GM23338 (cell line): ENCODE results near the gene SLC4A9.

ENCODE experiments used
- CREB1 ChIP-seq: fragments of 250-450 bp; sonication (Bioruptor Pico); IDR thresholded peaks from 2 replicates; pipeline ENCODE4 v1.5.0; 2020; ENCODE audit warnings: low read depth, mild to moderate bottlenecking, moderate library complexity
- EZH2 ChIP-seq: fragments of 200-600 bp; sonication (generic); IDR thresholded peaks from one replicate; pipeline ENCODE4 v1.8.0; 2017; ENCODE audit warnings: antibody characterized with exemption, mild to moderate bottlenecking, low read depth; ENCODE audit not compliant: unreplicated experiment
- EZH2phosphoT487 ChIP-seq: fragments of 200-600 bp; sonication (generic); IDR thresholded peaks from one replicate; pipeline ENCODE4 v1.8.1; 2018; ENCODE audit warnings: antibody characterized with exemption; ENCODE audit not compliant: unreplicated experiment
- NANOG ChIP-seq: IDR thresholded peaks from 2 replicates; pipeline ENCODE4 v1.6.1; 2016; ENCODE audit warnings: antibody characterized with exemption, borderline replicate concordance
- POLR2AphosphoS5 ChIP-seq: IDR thresholded peaks from 2 replicates; pipeline ENCODE4 v1.6.1; 2016; ENCODE audit warnings: antibody characterized with exemption, low read depth
- ZNF114 ChIP-seq: fragments of 250-450 bp; sonication (Bioruptor Pico); IDR thresholded peaks from 2 replicates; pipeline ENCODE4 v1.5.0; 2020; ENCODE audit warnings: mild to moderate bottlenecking, moderate library complexity
- ZNF331 ChIP-seq: fragments of 250-450 bp; sonication (Bioruptor Pico); IDR thresholded peaks from 2 replicates; pipeline ENCODE4 v1.5.0; 2020; ENCODE audit warnings: low read depth, mild to moderate bottlenecking, moderate library complexity
- TF ChIP-seq, protein P1 (sequence below), 2 experiments: fragments of 200-600 bp in 1 of 2; sonication (generic) in 1 of 2; conservative IDR thresholded peaks; 2 replicates each; pipeline versions ENCODE4 v1.5.1 to v1.6.1; 2016 to 2017; ENCODE audit warnings: antibody characterized with exemption in 2 of 2, low read depth in 2 of 2, mild to moderate bottlenecking in 2 of 2, moderate library complexity in 1 of 2
- TF ChIP-seq, protein P2 (sequence below): IDR thresholded peaks from one replicate; pipeline ENCODE4 v1.6.1; 2018; ENCODE audit warnings: antibody characterized with exemption; ENCODE audit not compliant: unreplicated experiment
- TF ChIP-seq, protein P3 (sequence below): IDR thresholded peaks from 2 replicates; pipeline ENCODE4 v1.6.1; 2016; ENCODE audit warnings: antibody characterized with exemption
- TF ChIP-seq, protein P4 (sequence below): fragments of 250-450 bp; sonication (Bioruptor Pico); IDR thresholded peaks from 2 replicates; pipeline ENCODE4 v1.5.0; 2020; ENCODE audit warnings: mild to moderate bottlenecking, moderate library complexity

DNA sequence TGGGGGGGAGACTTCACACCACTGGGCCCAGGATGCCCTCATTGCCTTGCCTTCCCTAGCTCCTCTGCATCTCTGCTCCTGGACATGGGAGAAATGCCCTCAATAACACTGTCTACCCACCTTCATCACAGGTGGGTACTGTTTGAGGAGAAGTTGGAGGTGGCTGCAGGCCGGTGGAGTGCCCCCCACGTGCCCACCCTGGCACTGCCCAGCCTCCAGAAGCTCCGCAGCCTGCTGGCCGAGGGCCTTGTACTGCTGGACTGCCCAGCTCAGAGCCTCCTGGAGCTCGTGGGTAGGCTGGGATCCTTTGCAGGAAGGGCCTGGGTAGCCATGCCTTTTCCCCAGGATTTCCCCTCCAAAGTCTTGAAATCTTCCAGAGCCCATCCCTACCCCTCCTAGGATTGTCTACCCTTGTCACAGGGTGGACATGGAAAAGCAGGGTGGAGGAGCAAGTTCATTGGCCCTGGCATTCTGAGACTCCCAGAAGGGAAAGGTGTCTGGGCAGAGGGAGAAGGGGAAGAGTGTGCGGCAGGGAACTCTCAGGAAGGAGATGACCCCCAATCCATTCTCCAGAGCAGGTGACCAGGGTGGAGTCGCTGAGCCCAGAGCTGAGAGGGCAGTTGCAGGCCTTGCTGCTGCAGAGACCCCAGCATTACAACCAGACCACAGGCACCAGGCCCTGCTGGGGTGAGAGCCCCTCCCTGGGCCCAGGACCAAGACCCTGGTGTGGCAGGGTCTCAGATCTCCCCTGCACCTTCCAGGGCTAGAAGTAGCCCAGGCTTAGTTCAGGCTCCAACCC is 886 bp downstream of the SLC4A9 start:
- no peak for TF ChIP-seq EZH2
- TF ChIP-seq, protein P1, sequence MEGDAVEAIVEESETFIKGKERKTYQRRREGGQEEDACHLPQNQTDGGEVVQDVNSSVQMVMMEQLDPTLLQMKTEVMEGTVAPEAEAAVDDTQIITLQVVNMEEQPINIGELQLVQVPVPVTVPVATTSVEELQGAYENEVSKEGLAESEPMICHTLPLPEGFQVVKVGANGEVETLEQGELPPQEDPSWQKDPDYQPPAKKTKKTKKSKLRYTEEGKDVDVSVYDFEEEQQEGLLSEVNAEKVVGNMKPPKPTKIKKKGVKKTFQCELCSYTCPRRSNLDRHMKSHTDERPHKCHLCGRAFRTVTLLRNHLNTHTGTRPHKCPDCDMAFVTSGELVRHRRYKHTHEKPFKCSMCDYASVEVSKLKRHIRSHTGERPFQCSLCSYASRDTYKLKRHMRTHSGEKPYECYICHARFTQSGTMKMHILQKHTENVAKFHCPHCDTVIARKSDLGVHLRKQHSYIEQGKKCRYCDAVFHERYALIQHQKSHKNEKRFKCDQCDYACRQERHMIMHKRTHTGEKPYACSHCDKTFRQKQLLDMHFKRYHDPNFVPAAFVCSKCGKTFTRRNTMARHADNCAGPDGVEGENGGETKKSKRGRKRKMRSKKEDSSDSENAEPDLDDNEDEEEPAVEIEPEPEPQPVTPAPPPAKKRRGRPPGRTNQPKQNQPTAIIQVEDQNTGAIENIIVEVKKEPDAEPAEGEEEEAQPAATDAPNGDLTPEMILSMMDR (conservative IDR thresholded peaks at IDR 0.05; ENCODE audit: low read depth in 2 of 2): no peak
- TF ChIP-seq EZH2phosphoT487: no peak
- TF ChIP-seq ZNF114 (CRISPR knock-in tag): no peak
- no peak for TF ChIP-seq POLR2AphosphoS5
- TF ChIP-seq, protein P2, sequence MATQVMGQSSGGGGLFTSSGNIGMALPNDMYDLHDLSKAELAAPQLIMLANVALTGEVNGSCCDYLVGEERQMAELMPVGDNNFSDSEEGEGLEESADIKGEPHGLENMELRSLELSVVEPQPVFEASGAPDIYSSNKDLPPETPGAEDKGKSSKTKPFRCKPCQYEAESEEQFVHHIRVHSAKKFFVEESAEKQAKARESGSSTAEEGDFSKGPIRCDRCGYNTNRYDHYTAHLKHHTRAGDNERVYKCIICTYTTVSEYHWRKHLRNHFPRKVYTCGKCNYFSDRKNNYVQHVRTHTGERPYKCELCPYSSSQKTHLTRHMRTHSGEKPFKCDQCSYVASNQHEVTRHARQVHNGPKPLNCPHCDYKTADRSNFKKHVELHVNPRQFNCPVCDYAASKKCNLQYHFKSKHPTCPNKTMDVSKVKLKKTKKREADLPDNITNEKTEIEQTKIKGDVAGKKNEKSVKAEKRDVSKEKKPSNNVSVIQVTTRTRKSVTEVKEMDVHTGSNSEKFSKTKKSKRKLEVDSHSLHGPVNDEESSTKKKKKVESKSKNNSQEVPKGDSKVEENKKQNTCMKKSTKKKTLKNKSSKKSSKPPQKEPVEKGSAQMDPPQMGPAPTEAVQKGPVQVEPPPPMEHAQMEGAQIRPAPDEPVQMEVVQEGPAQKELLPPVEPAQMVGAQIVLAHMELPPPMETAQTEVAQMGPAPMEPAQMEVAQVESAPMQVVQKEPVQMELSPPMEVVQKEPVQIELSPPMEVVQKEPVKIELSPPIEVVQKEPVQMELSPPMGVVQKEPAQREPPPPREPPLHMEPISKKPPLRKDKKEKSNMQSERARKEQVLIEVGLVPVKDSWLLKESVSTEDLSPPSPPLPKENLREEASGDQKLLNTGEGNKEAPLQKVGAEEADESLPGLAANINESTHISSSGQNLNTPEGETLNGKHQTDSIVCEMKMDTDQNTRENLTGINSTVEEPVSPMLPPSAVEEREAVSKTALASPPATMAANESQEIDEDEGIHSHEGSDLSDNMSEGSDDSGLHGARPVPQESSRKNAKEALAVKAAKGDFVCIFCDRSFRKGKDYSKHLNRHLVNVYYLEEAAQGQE: no peak
- no peak for TF ChIP-seq CREB1
- TF ChIP-seq, protein P3, sequence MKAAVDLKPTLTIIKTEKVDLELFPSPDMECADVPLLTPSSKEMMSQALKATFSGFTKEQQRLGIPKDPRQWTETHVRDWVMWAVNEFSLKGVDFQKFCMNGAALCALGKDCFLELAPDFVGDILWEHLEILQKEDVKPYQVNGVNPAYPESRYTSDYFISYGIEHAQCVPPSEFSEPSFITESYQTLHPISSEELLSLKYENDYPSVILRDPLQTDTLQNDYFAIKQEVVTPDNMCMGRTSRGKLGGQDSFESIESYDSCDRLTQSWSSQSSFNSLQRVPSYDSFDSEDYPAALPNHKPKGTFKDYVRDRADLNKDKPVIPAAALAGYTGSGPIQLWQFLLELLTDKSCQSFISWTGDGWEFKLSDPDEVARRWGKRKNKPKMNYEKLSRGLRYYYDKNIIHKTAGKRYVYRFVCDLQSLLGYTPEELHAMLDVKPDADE: no peak
- TF ChIP-seq NANOG: no peak
- no peak for TF ChIP-seq ZNF331 (CRISPR knock-in tag)
- TF ChIP-seq, protein P4, sequence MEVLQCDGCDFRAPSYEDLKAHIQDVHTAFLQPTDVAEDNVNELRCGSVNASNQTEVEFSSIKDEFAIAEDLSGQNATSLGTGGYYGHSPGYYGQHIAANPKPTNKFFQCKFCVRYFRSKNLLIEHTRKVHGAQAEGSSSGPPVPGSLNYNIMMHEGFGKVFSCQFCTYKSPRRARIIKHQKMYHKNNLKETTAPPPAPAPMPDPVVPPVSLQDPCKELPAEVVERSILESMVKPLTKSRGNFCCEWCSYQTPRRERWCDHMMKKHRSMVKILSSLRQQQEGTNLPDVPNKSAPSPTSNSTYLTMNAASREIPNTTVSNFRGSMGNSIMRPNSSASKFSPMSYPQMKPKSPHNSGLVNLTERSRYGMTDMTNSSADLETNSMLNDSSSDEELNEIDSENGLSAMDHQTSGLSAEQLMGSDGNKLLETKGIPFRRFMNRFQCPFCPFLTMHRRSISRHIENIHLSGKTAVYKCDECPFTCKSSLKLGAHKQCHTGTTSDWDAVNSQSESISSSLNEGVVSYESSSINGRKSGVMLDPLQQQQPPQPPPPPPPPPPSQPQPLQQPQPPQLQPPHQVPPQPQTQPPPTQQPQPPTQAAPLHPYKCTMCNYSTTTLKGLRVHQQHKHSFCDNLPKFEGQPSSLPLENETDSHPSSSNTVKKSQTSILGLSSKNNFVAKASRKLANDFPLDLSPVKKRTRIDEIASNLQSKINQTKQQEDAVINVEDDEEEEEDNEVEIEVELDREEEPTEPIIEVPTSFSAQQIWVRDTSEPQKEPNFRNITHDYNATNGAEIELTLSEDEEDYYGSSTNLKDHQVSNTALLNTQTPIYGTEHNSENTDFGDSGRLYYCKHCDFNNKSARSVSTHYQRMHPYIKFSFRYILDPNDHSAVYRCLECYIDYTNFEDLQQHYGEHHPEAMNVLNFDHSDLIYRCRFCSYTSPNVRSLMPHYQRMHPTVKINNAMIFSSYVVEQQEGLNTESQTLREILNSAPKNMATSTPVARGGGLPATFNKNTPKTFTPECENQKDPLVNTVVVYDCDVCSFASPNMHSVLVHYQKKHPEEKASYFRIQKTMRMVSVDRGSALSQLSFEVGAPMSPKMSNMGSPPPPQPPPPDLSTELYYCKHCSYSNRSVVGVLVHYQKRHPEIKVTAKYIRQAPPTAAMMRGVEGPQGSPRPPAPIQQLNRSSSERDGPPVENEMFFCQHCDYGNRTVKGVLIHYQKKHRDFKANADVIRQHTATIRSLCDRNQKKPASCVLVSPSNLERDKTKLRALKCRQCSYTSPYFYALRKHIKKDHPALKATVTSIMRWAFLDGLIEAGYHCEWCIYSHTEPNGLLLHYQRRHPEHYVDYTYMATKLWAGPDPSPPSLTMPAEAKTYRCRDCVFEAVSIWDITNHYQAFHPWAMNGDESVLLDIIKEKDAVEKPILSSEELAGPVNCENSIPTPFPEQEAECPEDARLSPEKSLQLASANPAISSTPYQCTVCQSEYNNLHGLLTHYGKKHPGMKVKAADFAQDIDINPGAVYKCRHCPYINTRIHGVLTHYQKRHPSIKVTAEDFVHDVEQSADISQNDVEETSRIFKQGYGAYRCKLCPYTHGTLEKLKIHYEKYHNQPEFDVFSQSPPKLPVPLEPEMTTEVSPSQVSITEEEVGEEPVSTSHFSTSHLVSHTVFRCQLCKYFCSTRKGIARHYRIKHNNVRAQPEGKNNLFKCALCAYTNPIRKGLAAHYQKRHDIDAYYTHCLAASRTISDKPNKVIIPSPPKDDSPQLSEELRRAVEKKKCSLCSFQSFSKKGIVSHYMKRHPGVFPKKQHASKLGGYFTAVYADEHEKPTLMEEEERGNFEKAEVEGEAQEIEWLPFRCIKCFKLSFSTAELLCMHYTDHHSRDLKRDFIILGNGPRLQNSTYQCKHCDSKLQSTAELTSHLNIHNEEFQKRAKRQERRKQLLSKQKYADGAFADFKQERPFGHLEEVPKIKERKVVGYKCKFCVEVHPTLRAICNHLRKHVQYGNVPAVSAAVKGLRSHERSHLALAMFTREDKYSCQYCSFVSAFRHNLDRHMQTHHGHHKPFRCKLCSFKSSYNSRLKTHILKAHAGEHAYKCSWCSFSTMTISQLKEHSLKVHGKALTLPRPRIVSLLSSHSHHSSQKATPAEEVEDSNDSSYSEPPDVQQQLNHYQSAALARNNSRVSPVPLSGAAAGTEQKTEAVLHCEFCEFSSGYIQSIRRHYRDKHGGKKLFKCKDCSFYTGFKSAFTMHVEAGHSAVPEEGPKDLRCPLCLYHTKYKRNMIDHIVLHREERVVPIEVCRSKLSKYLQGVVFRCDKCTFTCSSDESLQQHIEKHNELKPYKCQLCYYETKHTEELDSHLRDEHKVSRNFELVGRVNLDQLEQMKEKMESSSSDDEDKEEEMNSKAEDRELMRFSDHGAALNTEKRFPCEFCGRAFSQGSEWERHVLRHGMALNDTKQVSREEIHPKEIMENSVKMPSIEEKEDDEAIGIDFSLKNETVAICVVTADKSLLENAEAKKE (CRISPR knock-in tag): no peak
